RCC 7860 (cell line): ENCODE data around the gene IDS.
"Not testable (repeated sequence)": the region's sequence is repeated elsewhere in the genome, so short reads cannot be mapped to it uniquely, and the experiment has no call there.

Experiments used
- DNase-seq: peaks from one replicate; pipeline ENCODE4 v3.0.0-alpha.2; 2015; ENCODE audit warnings: low spot score
- FAIRE-seq: peaks from 2 replicates; lab custom pipeline; 2012; peaks lifted over from hg19 to GRCh38; lab: Jason Lieb, UNC

Gene IDS, protein sequence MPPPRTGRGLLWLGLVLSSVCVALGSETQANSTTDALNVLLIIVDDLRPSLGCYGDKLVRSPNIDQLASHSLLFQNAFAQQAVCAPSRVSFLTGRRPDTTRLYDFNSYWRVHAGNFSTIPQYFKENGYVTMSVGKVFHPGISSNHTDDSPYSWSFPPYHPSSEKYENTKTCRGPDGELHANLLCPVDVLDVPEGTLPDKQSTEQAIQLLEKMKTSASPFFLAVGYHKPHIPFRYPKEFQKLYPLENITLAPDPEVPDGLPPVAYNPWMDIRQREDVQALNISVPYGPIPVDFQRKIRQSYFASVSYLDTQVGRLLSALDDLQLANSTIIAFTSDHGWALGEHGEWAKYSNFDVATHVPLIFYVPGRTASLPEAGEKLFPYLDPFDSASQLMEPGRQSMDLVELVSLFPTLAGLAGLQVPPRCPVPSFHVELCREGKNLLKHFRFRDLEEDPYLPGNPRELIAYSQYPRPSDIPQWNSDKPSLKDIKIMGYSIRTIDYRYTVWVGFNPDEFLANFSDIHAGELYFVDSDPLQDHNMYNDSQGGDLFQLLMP

DNA sequence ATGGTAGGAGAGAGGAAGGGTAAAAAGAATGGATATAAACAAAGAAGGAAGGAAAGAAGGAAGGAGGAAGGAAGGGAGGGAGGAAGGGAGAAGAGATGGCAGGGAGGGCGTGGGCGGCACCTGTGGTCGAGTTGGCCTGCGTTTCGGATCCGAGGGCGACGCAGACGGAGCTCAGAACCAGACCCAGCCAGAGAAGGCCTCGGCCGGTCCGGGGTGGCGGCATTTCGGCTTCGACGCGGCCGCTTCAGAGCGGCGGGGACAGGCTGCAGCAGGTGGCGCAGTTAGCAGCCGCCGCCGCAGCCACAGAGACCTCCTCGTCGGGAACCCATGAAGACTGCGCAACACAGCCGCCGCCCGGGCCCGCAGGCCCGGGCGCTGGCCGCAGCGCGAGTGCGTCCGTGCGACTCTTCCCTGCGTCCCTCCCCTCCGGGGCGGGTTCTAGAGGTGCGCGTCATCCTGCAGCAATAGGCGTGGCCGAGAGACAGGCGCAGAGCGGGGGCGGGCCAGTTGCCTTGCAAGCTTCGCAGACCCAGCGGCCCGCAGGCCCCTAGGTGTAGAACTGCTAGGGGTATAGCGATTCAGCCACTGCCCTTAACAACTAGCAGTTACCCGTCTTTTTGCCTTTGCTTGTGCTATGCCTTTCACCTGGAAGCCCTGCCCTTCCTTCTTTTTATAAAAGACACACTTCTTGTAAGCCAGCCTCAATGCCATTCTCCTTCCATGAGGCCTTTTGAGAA lies at the start of gene IDS:
TSS of gene IDS (minus strand) at position 392 of the 737 bp plus-strand sequence. CDS start at position 223, 169 bp downstream.
- DNase-seq (peak; percentile 72), FAIRE-seq (no peak)

DNA sequence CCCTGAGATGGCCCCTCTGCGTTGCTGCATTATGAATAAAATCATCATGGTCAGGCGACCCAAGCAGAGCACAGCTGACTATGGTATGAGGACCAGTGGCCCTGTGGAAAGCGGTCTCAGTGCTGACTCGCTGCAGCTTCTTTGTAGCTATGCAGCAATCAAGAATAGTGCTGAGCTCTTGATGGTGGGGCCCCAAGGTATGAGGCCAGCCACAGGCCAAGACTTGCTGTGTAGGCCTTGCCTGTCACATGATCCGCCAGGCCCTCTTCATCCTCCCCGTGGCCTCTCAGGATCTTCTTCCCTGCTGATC lies 46.8 kb upstream of the IDS start:
- DNase-seq, FAIRE-seq: not testable (repeated sequence)

DNA sequence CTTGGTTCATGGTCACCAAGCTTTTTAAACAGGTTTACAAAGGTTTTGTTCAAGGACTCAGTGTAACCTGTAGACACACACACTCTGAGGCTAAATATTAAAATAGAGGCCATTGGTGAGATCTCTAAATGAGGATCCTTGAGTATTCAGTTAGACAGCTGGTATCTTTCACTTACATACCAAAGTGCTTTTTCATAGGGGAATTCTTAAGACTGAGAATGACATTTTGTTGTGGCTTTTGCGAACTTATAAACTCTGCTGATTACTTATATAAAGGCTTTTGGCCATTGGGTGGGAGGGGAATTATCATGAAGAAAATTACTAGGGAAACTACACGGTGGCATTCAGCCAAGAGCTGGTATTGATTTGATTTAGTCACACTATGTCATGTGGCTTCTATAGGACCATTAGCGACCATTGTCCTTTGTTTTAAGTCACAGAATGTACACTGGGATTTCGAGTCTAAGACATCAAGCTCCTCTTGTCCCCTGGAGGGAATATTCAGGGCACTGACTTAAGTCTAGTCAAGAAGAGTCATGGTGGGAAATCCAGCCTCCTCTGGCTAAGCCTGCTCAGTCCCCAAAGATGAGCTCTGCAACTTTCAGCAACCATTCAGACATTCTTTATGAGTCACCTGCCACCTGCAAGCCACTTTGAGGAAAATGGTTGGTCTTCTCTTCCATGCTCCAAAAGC lies 46.3 kb upstream of the IDS start:
- not testable (repeated sequence) for DNase-seq, FAIRE-seq

DNA sequence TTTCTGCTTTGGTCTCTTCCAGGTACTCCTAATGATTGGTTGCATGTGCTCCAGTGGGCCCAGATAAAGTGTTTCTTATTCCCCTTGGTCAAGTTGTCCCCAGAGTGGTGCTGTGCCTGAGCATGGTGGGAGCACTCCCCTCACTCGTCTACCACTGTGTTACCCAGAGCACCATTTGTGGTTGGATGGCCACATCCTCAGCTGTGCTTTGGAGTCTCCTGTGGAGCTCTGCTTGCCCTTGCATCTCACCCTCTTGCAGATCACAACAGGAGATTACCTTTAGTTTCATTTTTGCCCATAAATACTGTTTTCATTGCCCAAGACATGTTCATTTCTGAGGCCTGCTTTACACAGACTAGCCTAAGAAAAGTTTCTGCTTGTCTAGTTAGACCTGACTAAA lies 45.3 kb upstream of the IDS start:
- not testable (repeated sequence) for DNase-seq, FAIRE-seq

DNA sequence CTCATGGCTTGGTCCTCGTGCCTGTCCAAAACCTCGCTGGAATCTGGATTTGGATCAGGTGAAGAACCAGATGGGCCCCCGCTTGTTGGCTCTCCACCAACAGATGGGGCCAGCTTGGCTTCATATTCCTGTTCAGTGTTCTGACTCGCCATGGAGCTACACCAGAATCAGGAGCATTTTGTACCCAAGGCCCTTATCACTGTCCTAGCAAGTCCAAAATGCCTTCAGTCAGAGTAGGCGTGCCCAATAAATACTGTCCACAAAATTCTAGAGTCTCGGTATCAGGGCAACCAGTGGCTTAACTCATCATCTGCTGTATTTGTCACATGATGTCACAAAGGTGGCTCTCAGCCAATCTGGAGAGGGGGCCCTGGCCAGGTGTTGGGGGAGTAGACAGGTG lies 44.6 kb upstream of the IDS start, which contains the start of gene HSFX3:
TSS of gene HSFX3 (minus strand) at position 224 of the 400 bp plus-strand sequence. CDS start at position 152, 72 bp downstream.
- not testable (repeated sequence) for DNase-seq, FAIRE-seq

DNA sequence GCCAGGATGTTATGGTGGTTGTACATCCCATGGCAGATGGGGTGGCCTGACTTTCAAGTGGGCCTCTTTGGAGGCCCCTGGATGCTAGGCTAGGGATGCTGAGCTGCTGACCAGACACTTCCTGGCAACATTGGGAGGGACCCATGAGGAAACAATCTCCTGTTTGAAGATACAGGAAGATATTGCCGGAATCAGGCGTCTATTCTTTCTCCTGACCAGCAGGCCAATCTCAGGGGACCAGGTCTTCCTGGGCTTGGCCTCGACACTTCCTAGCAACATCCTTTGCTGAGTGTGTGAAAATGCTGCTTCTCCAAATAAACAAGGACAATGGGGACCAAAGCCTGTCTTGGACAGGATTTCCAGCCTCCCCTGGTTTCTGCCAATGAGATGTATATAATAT lies 42.7 kb upstream of the IDS start:
- DNase-seq: not testable (repeated sequence)

DNA sequence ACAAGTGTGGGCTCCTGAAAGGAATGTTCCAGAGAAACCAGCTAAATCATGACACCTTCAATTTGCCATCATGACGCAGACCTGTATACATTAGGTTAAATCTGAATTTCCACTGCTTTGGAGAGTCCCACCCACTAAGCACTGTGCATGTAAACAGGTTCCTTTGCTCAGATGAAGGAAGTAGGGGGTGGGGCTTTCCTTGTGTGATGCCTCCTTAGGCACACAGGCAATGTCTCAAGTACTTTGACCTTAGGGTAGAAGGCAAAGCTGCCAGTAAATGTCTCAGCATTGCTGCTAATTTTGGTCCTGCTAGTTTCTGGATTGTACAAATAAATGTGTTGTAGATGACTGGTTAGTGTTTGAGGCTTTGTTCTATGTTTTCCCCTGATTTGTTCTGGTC lies 41.9 kb upstream of the IDS start:
- FAIRE-seq: not testable (repeated sequence)

More for the DNA sequence above, 42.7 kb upstream of the IDS start:
- not testable (repeated sequence) for FAIRE-seq

DNA sequence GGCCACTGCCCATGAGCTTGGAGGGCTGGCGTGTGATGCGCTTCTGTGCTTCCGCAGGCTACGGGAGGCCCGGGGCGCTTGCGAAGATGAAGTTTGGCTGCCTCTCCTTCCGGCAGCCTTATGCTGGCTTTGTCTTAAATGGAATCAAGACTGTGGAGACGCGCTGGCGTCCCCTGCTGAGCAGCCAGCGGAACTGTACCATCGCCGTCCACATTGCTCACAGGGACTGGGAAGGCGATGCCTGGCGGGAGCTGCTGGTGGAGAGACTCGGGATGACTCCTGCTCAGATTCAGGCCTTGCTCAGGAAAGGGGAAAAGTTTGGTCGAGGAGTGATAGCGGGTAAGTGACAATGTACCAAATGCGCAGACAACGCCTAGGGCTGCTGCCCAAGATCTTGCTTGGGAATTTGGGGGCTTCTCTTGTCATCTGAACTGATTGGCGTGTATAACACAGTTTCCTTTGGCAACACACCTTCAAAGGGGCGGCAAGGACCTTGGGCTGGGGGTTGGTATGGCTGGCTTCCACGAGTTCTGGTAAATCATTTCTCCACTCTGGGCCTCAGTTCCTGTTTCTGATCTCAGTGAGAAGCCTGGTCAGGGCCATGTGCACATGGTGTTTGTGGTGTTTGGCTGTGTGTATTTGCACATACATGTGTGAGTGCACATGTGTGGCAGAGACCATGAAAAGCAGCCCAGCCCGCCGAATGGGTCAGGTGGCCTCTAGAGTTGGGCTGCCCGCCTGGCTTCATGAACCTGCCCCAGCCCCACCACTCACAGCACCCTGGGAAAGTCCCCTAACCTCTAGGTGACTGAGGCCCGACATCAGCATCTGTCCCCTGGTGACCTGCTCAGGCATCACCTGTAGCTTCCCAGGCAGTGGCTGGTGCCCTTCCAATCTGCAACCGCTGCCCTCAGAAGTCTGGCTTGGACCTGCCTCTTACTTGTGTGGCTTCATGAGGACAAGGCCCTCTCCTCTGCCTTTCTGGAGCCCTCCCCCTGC lies 40.7 kb upstream of the IDS start:
- not testable (repeated sequence) for DNase-seq, FAIRE-seq

More for the DNA sequence above, 41.9 kb upstream of the IDS start:
- not testable (repeated sequence) for DNase-seq

DNA sequence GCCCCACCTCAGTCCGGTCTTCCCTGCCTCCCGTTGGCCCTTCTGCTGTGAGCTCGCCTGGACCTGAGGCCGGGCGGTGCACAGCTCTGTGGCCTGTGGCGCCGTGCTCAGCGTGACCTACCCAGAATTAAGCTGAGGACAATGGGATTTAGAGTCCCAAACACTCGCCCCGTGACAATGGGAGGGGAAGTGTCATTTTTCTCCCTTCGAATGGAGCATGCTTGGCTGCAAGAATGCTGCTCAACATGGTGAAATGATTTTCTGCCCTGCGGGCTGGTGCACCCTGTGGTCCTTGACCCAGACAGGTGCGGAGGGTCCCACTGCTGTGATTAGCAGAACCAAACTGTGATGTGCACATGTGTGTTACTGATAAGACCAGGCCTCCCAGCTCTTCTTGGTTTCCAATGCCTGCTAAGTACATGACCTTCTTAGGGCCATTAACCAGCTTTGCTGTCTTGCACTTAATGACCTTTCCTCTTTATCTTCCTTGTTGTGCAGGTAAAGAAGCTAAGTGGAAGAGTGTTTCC lies 36.5 kb upstream of the IDS start:
- no peak for FAIRE-seq

DNA sequence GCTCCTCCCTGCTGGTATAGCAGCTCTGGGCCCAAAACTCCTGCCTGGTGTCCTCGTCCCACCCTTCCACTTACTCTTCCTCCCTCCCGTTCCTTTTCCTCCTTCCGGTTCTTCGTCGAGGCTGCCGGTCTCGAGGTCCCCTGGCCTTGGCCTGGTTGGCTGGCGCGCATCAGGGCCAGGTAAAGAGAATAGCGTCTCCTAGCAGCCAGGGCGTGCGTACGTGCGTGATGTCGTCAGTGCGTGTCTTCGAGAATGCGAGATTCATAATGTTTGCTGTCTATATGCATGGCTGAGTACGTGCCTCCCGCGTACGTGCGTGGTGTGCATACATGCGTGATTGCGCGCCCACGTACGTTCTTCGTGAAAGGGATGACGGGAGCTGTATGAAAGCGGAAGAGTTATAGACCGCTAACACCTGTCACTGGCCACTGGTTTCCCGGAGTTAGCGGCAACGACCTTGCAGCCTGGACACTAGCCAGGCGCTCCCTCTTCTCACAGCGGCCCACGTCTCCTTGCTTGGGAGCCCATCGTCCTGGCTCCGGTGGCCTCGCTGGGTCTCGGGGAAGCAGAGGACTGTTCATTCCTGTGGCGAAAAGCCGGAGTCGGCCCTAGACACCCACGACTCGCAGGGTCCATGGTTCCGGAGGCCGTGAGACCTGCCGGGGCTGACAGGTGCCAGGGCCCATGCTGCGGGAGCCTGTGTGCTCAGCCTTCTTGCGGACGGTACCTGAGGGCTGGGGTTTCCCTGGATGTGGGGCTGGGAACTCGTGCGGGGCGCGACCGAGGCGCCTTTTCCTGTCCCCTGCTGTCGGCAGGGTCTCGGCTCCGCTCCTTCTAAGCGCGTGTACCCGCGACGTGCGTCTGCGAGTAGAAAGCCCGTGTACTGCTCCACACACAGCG lies 35.8 kb upstream of the IDS start, which contains the start of gene EOLA1:
TSS of gene EOLA1 (plus strand) at position 392 of the 900 bp plus-strand sequence. CDS start 4,619 bp downstream, outside the sequence.
- FAIRE-seq (peak; percentile 95), DNase-seq (peak; percentile 96)

More for the DNA sequence above, 36.5 kb upstream of the IDS start:
- no peak for DNase-seq

DNA sequence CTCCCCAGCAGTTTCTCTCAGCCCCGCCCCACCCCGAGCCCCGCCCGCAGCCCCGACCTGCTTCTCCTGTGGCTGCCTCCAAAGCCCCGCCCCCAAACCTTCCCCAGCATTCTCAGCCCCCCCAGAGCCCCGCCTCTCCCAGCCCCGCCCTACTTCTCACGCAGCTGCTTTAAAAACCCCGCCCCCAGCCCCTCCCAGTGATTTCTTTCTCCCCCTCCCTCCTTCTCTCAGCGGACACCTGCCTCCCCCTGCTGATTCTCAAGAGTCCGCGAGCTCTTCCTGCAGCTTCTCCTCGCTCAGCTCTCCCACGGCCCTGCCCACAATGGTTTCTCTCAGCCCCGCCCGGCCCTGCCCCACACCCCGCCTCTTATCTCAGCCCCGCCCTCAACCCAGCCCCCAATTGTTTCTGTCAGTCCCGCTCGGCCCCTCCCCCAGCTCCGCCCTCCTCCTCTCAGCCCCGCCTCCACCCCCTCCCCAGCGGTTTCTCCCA lies 35.1 kb upstream of the IDS start:
- FAIRE-seq: no peak
- DNase-seq: peak; percentile 66

DNA sequence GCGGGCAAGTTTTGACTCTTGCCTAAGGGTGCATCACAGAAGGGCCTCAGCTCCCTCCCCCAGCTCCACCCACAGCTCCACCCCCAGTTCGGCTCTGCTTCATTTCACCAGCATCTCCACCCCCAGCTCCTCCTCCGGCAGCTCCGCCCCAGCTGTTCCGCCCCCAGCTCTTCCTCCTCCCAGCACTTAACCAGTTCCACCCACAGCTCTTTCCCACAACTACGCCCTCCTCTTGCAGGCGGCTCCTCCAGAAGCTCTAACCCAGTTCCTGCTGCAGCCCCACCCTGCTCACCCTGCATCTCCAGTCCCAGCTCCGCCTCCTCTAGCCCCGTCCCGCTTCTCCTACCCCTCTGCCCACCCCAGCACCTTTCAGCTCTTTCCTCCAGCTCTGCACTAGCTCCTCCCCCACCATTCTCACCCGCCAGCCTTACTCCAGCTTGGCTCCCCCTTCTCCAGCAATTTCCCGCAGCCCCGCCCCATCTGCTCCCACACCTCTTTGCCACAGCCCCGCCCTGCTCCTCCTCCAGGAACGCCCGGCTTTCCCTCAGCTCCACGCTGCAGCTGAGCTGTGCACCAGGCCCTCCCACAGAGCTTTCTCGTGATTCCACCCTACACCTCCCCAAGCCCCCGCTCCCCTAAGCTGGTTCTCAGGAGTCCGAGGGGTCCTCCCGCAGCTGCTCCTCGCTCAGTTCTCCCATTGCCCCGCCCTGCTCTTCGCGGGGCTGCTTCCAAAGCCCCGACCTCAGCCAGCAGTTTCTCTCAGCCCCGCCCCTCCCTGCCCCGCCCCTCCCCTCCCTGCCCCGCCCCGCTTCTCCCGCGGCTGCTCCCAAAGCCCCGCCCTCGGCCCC lies 34.4 kb upstream of the IDS start:
- peak; percentile 85 for DNase-seq
- peak; percentile 92 for FAIRE-seq

DNA sequence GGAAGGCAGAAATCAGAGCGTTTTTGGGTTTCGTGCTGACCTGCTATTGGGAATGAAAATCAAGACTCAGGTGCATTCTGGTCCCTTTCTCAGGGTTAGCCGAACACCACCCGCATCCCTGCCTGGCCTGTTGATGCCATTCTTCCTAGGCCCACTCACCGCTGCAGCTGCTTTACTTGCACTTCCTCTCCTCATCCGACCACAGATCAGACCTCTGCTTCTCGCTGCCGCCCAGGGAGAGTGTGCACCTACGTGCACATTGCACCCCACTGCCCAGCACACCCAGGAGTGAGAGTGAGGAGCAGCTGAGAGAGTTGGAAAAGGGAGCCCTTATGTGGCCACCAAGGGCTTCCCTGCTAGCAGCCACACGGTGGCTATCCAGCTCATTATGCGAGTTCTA lies 32.4 kb upstream of the IDS start:
- not testable (repeated sequence) for FAIRE-seq, DNase-seq

DNA sequence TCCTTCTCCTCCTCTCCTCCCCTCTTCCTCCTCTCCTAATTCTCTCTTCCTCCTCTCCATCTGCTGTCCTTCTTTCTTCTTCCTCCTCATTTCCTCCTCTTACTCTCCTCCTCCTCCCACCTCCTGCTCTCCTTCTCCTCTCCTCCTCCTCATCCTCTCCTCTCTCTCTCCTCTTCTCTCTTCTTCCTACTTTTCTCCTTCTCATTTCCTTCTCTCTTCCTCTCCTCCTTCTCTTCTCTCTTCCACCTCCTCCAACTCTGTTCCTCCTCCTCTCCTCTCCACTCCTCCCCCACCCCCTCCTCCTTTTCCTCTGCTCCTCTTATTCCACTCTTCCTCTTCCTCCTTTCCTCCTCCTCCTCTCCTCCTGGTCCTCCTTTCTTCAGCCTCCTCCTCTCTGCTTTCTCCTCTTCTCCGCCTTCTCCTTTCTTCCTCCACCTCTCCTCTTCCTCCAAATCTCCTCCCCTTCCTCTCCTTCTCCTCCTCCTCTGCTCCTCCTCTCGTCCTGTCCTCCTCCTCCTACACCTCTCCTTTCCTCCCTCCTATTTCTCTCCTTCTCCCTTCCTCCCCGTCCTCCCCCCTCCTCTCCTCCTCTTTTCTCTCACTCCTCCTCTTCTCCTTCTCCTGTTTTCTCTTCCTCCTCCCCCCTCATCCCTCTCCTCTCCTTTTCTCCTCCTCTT lies 30.0 kb upstream of the IDS start:
- not testable (repeated sequence) for FAIRE-seq, DNase-seq

DNA sequence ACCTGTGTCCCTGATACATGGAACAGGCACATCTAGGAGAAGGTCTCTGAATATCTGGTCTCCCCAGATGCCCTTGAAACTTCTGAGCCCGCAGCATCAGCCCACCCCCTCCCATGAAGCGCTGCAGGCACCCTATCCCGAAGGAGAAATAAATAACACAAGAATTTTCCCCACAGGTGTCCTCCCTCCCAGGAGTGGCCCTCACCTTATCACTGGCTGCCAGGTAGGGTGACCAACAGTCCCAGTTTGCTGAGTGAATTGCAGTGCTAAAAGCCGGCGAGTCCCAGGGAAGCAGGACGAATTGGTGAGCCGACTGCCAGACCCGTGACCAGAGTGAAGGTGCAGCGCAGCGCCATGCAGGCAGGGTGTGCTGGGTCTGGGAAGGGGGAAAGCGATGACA lies 28.9 kb upstream of the IDS start:
- FAIRE-seq, DNase-seq: not testable (repeated sequence)

DNA sequence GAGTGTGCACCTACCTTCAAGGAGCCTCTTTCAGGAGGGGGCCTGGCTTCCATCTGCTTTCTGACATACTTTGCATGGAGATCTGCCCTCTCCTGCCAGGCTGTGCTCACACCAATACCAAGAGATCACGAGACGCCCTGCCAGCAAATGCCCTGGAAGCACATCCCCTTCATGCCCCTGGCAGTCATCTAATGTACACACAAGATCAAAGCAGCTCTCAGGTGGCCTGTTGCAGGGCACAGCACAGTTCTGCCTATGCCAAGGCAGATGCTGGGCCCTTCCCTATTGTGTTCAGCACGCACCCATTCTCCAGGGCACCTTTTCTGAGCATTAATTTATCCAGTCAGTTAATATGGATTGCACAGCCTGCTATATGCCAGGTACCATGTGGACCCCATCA lies 27.8 kb upstream of the IDS start:
- DNase-seq, FAIRE-seq: not testable (repeated sequence)
